Psoas muscle (tissue), 8 donors: Measurements from ENCODE around the gene SCYL2. TPM values are rescaled to one million over a fixed set of nuclear protein-coding genes. Genes with fewer than 3 reads are reported as not detected.
A peak's percentile ranks its signal among the peaks of the same experiment; 100 is the strongest.
"Not testable (repeated sequence)": the region's sequence is repeated elsewhere in the genome, so short reads cannot be mapped to it uniquely, and the experiment has no call there.

Source experiments
- ATAC-seq, 4 donors: fragments of 200-7000 bp; cut with Tn5 transposase; one replicate each; pipeline ENCODE4 v1.9.1; 2020; ENCODE audit warnings: moderate library complexity in 3 of 4, mild to moderate bottlenecking in 2 of 4
- DNase-seq, 2 donors: peaks; one replicate each; pipeline ENCODE4 v3.0.0-alpha.2; 2020
- H3K27ac ChIP-seq: fragments of 200-600 bp; one replicate; pipeline ENCODE4 v1.8.0; 2022
- H3K27me3 ChIP-seq, 3 donors: fragments of 200-600 bp in 1 of 3; one replicate each; pipeline versions ENCODE4 v1.6.1 to v1.8.0; 2013 to 2022; ENCODE audit warnings: low read length in 2 of 3, mild to moderate bottlenecking in 2 of 3, moderate library complexity in 1 of 3; ENCODE audit not compliant: insufficient read depth in 3 of 3
- H3K36me3 ChIP-seq, 2 donors: fragments of 200-600 bp in 1 of 2; one replicate each; pipeline versions ENCODE4 v1.6.1 to v1.8.0; 2013 to 2022; ENCODE audit warnings: low read depth in 1 of 2, mild to moderate bottlenecking in 1 of 2, moderate library complexity in 1 of 2; ENCODE audit not compliant: insufficient read depth in 1 of 2
- H3K4me1 ChIP-seq: fragments of 200-600 bp; one replicate; pipeline ENCODE4 v1.8.0; 2022
- H3K4me3 ChIP-seq: fragments of 200-600 bp; one replicate; pipeline ENCODE4 v1.8.0; 2022; ENCODE audit warnings: mild to moderate bottlenecking
- H3K9me3 ChIP-seq: fragments of 200-600 bp; one replicate; pipeline ENCODE4 v1.8.0; 2022
- CTCF ChIP-seq: fragments of 200-600 bp; IDR thresholded peaks from one replicate; pipeline ENCODE4 v1.8.0; 2022; ENCODE audit warnings: antibody characterized with exemption
- WGBS, 3 donors: extraction: QIAGEN DNeasy Blood & Tissue Kit; methylation state at CpG; one replicate each; pipeline versions ENCODE4 v1.1.6 to v1.1.7; 2013; 5-methylcytosine and 5-hydroxymethylcytosine counted together
- intact Hi-C, 2 donors: fragments of 100-400 bp; cut with DNase I; formaldehyde crosslinking; loops; one replicate each; pipeline versions ENCODE4 v1.11.0 to v1.14.2; 2022
- polyA plus RNA-seq, 3 donors: library from polyadenylated mRNA; stranded (reverse); fragments of 200-250 nt; gene quantifications; one replicate each; pipeline ENCODE4 v1.2.3, GENCODE V29; 2013
- total RNA-seq, 4 donors: library from RNA; stranded (reverse); fragmentation: NEBNext Ultra II Directional in 2 of 4; extraction: Animal tissue kit (Norgen Biotek cat#: 25700) in 2 of 4; gene quantifications; one replicate each; pipeline versions ENCODE4 v1.2.1 to v1.2.4, GENCODE V29; 2021 to 2023
- donor health status: healthy with polysubstance abuse.
- donor health status: DM: no; HTN: no; CAD: no; lungs with moderate emphysema.
- donor health status: Bipolar disorder and iron deficiency.
- donor health status: healthy.
- donor health status: DM: yes; HTN: yes; CAD: no.
- donor health status: DM: no; HTN: no; CAD: no.
- donor health status: DM: no; HTN: no; CAD: no.
- donor health status: DM: yes; HTN: yes; CAD: no.

SCYL2 gene
- total and polyA plus RNA-seq, 7 donors, result 9.7 to 29.0 (median 23.3) TPM

GRCh38 chr12:100225491-100225890 is 41.5 kb upstream of the SCYL2 start:
- TF ChIP-seq CTCF, result no peak
- no peaks in the 10 kb centered on the region for H3K9me3 ChIP-seq
- no peaks in the 10 kb centered on the region for H3K27me3 ChIP-seq
- H3K4me1 ChIP-seq, result no peaks in the 10 kb centered on the region
- DNase-seq, result no peak
- ATAC-seq, result no peak
- H3K4me3 ChIP-seq, result no peak overlapping the region
- H3K27ac ChIP-seq, result no peak overlapping the region
- intact Hi-C loops, result no loop called here
- peaks cover 0 to 58% of the 10 kb centered on the region in 2 donors for H3K36me3 ChIP-seq

- 94% methylated on average over 5 of the region's 5 CpGs for WGBS, 3 donors
- H3K36me3 ChIP-seq, result peaks cover 0 to 21% of the 10 kb centered on the region in 2 donors
- no peaks in the 10 kb centered on the region for H3K27me3 ChIP-seq
- intact Hi-C loops, result no loop called here
- no peaks in the 10 kb centered on the region for H3K4me1 ChIP-seq
- H3K9me3 ChIP-seq, result no peaks in the 10 kb centered on the region
- H3K27ac ChIP-seq, result no peak overlapping the region
- ATAC-seq (no peak), DNase-seq (no peak)
- TF ChIP-seq CTCF, result no peak
- H3K4me3 ChIP-seq, result no peak overlapping the region
Measured at GRCh38 chr12:100229036-100229635, 37.8 kb upstream of the SCYL2 start.

- H3K9me3 ChIP-seq, result no peaks in the 10 kb centered on the region
- no peak for ATAC-seq
- H3K27me3 ChIP-seq, result no peaks in the 10 kb centered on the region
- WGBS, 3 donors, result 87 to 93% (median 90%) methylated on average over 4 of the region's 4 CpGs
- no peak overlapping the region for H3K4me3 ChIP-seq
- no peaks in the 10 kb centered on the region for H3K4me1 ChIP-seq
- TF ChIP-seq CTCF, result no peak
- no peak for DNase-seq
- no peak overlapping the region for H3K27ac ChIP-seq
- H3K36me3 ChIP-seq, result peaks cover 0 to 14% of the 10 kb centered on the region in 2 donors
- intact Hi-C loops, result loop anchor here (5.0 to 10.0 kb wide), 3 partner anchors 322 to 507 kb away; no protein-coding TSS in a partner anchor
Measured at GRCh38 chr12:100229876-100230275, 37.1 kb upstream of the SCYL2 start.

- H3K36me3 ChIP-seq, H3K4me3 ChIP-seq, H3K27ac ChIP-seq, DNase-seq, H3K27me3 ChIP-seq, H3K9me3 ChIP-seq, H3K4me1 ChIP-seq: not testable (repeated sequence)
- peak in 2 of 4 donors; percentile 74 to 83 for ATAC-seq
- 47 to 60% (median 54%) methylated on average over 3 of the region's 3 CpGs for WGBS, 3 donors
- intact Hi-C loops, result loop anchor here (5.0 to 10.0 kb wide), 3 partner anchors 320 to 505 kb away; no protein-coding TSS in a partner anchor
Measured at GRCh38 chr12:100231873-100232272, 35.1 kb upstream of the SCYL2 start.

- no peaks in the 10 kb centered on the region for H3K36me3 ChIP-seq
- intact Hi-C loops, result loop anchor here (5.0 to 10.0 kb wide), 3 partner anchors 318 to 503 kb away; no protein-coding TSS in a partner anchor
- WGBS, 3 donors, result 28 to 30% (median 29%) methylated on average over 3 of the region's 3 CpGs
- no peaks in the 10 kb centered on the region for H3K27me3 ChIP-seq
- H3K4me1 ChIP-seq, result no peaks in the 10 kb centered on the region
- ATAC-seq (peak in 1 of 4 donors; percentile 35), DNase-seq (no peak)
- H3K4me3 ChIP-seq, result no peak overlapping the region
- TF ChIP-seq CTCF, result no peak
- no peak overlapping the region for H3K27ac ChIP-seq
- H3K9me3 ChIP-seq, result peaks cover 2% of the 10 kb centered on the region
Measured at GRCh38 chr12:100234166-100234565, 32.8 kb upstream of the SCYL2 start.
